OCI-LY1 (cell line): ENCODE results near the gene VPS37D.

ENCODE experiments used
- H2AFZ ChIP-seq: fragments of 200-600 bp; sonication (generic), shearing (Covaris generic); 2 replicates; pipeline ENCODE4 v1.6.0; 2014; ENCODE audit warnings: antibody characterized with exemption, mild to moderate bottlenecking, low read length
- H3F3A ChIP-seq: fragments of 200-600 bp; sonication (generic), shearing (Covaris generic); 2 replicates; pipeline ENCODE4 v1.6.0; 2014; ENCODE audit warnings: mild to moderate bottlenecking, antibody characterized with exemption, low read length, moderate library complexity; ENCODE audit not compliant: insufficient read depth
- H3K27ac ChIP-seq: fragments of 200-600 bp; sonication (generic); 2 replicates; pipeline ENCODE4 v1.5.1; 2014; ENCODE audit warnings: low read length, mixed run types, mild to moderate bottlenecking, low read depth; ENCODE audit not compliant: poor library complexity, severe bottlenecking
- H3K27me3 ChIP-seq: fragments of 200-600 bp; sonication (generic); 2 replicates; pipeline ENCODE4 v1.6.0; 2014; ENCODE audit warnings: antibody characterized with exemption, mild to moderate bottlenecking, low read length, moderate library complexity; ENCODE audit not compliant: insufficient read depth
- H3K36me3 ChIP-seq: fragments of 200-600 bp; sonication (generic); 2 replicates; pipeline ENCODE4 v1.6.1; 2014; ENCODE audit warnings: mild to moderate bottlenecking, antibody characterized with exemption, low read length, moderate library complexity, mixed read lengths; ENCODE audit not compliant: insufficient read depth
- H3K4me1 ChIP-seq: fragments of 200-600 bp; sonication (generic); 2 replicates; pipeline ENCODE4 v1.5.1; 2014; ENCODE audit warnings: mild to moderate bottlenecking, low read length, moderate library complexity; ENCODE audit not compliant: insufficient read depth, severe bottlenecking
- H3K4me2 ChIP-seq: fragments of 200-600 bp; sonication (generic), shearing (Covaris generic); 2 replicates; pipeline ENCODE4 v1.6.1; 2014; ENCODE audit warnings: low read length
- H3K4me3 ChIP-seq: fragments of 200-600 bp; sonication (generic); 2 replicates; pipeline ENCODE4 v1.5.1; 2014; ENCODE audit warnings: low read length, low read depth, mild to moderate bottlenecking, mixed read lengths; ENCODE audit not compliant: poor library complexity, severe bottlenecking
- H3K79me2 ChIP-seq: fragments of 200-600 bp; shearing (Covaris generic); 2 replicates; pipeline ENCODE4 v1.6.1; 2016; ENCODE audit warnings: mixed run types, low read length, mixed read lengths; ENCODE audit not compliant: insufficient read depth
- H3K9ac ChIP-seq: fragments of 200-600 bp; sonication (generic), shearing (Covaris generic); 2 replicates; pipeline ENCODE4 v1.6.1; 2014; ENCODE audit warnings: mild to moderate bottlenecking, low read length, mixed read lengths
- H3K9me2 ChIP-seq: fragments of 200-600 bp; sonication (generic), shearing (Covaris generic); 2 replicates; pipeline ENCODE4 v1.6.1; 2014; ENCODE audit warnings: low read depth, mild to moderate bottlenecking, low read length, mixed read lengths
- H3K9me3 ChIP-seq: fragments of 200-600 bp; shearing (Covaris generic); 2 replicates; pipeline ENCODE4 v1.6.1; 2014; ENCODE audit warnings: low read length, mixed read lengths
- H4K20me1 ChIP-seq: fragments of 200-600 bp; sonication (generic), shearing (Covaris generic); 2 replicates; pipeline ENCODE4 v1.6.0; 2016; ENCODE audit warnings: mild to moderate bottlenecking, low read length; ENCODE audit not compliant: insufficient read depth
- EZH2 ChIP-seq: fragments of 200-600 bp; sonication (generic), shearing (Covaris generic); IDR thresholded peaks from 2 replicates; pipeline ENCODE4 v1.8.0; 2017; ENCODE audit warnings: borderline replicate concordance, mixed run types, mild to moderate bottlenecking, antibody characterized with exemption, low read length, moderate library complexity, mixed read lengths
- TF ChIP-seq, protein P1 (sequence below): fragments of 200-600 bp; sonication (generic), shearing (Covaris generic); IDR thresholded peaks from 2 replicates; pipeline ENCODE4 v1.5.1; 2017; ENCODE audit warnings: mild to moderate bottlenecking, antibody characterized with exemption, low read length, moderate library complexity, mixed read lengths

The VPS37D gene

DNA sequence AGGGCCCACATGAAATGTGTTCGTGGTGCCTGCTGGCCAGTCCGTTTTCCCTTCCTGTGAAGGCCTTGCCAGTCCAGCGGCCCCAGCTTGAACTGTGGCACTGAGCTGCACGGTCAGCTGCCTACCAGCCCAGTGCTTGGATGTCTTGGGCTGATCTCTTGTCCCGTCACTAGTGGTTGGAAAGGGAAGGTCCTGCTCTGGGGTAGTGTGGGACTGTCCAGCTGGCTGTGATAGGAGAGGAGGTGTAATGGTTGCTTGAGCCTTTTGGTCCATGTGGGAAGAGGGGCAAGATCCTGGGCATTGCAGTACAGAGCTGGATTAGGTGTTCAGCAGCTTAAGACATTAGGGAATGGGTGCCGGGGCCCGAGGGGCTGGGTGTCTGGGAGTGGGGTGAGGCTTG is 30.8 kb downstream of the VPS37D start:
- Histone ChIP-seq H3K4me1 (peaks cover under 1% of the 10 kb centered on the region), H3K79me2 (no peaks in the 10 kb centered on the region), H3K36me3 (peaks cover 63% of the 10 kb centered on the region), H3K9ac (no peak overlapping the region), H3K4me2 (no peak overlapping the region), H3K9me2 (no peaks in the 10 kb centered on the region), H3K27ac (no peak overlapping the region), H3K27me3 (no peaks in the 10 kb centered on the region), H3K4me3 (no peak overlapping the region), H4K20me1 (no peaks in the 10 kb centered on the region), H3F3A (no peaks in the 10 kb centered on the region), H3K9me3 (no peaks in the 10 kb centered on the region), H2AFZ (no peak overlapping the region)
- TF ChIP-seq EZH2 = no peak
- TF ChIP-seq, protein P1, sequence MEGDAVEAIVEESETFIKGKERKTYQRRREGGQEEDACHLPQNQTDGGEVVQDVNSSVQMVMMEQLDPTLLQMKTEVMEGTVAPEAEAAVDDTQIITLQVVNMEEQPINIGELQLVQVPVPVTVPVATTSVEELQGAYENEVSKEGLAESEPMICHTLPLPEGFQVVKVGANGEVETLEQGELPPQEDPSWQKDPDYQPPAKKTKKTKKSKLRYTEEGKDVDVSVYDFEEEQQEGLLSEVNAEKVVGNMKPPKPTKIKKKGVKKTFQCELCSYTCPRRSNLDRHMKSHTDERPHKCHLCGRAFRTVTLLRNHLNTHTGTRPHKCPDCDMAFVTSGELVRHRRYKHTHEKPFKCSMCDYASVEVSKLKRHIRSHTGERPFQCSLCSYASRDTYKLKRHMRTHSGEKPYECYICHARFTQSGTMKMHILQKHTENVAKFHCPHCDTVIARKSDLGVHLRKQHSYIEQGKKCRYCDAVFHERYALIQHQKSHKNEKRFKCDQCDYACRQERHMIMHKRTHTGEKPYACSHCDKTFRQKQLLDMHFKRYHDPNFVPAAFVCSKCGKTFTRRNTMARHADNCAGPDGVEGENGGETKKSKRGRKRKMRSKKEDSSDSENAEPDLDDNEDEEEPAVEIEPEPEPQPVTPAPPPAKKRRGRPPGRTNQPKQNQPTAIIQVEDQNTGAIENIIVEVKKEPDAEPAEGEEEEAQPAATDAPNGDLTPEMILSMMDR = no peak

DNA sequence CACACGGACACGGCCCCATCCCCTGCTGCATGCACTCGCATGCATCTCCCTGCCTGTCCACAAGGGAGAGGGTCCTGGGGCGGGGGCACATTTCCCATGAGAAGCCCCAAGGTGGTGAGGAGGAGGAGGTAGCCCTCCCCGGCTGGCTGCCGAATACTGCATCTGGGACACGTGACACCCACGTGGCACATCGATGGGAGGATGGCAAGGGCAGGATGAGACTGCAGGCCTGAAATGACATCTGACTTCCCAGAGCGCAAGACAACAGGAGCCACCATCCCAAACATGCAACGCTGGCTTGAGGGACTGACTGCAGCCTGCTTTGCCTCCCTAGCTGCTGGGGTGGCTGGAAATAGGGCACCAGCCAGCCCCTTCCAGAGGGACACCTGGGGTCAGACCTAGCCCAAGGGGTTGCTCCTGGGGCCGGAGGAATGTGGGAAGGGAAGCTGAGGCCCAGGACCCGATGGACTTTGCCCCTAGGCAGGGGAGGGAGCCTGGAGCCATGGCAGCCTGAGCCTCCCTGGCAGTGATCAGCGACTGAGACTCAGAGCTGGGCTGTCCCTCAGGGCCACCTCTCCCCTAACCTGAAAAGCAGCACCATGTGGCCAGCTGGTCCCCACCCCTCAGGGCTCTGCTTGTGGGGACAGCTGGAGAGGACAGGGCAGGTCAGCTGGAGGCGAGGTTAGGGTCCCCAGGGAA is 31.9 kb downstream of the VPS37D start:
- Histone ChIP-seq H3F3A (no peaks in the 10 kb centered on the region), H3K27ac (no peak overlapping the region), H3K79me2 (no peaks in the 10 kb centered on the region), H4K20me1 (no peaks in the 10 kb centered on the region), H3K4me1 (peaks cover 3% of the 10 kb centered on the region), H3K27me3 (peaks cover under 1% of the 10 kb centered on the region; the same call in 1 of the 2 replicates), H3K9me2 (no peaks in the 10 kb centered on the region), H3K36me3 (peaks cover 52% of the 10 kb centered on the region), H2AFZ (no peak overlapping the region), H3K4me3 (no peak overlapping the region), H3K9ac (no peak overlapping the region), H3K4me2 (no peak overlapping the region), H3K9me3 (no peaks in the 10 kb centered on the region)
- TF ChIP-seq EZH2 = no peak
- TF ChIP-seq, protein P1 = no peak

DNA sequence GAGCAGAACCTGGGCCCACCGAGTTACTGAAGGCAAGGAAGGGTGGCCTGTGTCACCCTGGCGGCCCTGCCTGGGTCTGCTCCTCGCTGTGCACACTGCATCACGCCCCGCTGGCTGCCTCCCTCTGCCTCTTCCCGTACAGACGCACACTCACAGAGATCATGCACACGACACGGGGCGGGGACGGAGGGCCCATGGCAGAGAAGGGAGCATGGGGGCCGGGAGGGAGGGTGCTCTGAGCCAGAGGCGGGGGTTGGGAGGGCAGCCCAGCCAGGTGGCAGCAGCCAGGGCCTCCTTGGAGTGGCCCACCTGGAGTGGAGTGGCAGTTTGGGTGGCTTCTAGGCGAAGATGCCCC is 32.4 kb downstream of the VPS37D start:
- Histone ChIP-seq H3K4me3 (no peak overlapping the region), H3K9me3 (no peaks in the 10 kb centered on the region), H2AFZ (no peak overlapping the region), H4K20me1 (no peaks in the 10 kb centered on the region), H3K27me3 (peaks cover 6% of the 10 kb centered on the region; the same call in 1 of the 2 replicates), H3K4me2 (no peak overlapping the region), H3F3A (no peaks in the 10 kb centered on the region), H3K36me3 (peaks cover 47% of the 10 kb centered on the region), H3K27ac (no peak overlapping the region), H3K9me2 (no peaks in the 10 kb centered on the region), H3K9ac (no peak overlapping the region), H3K4me1 (peaks cover 3% of the 10 kb centered on the region), H3K79me2 (no peaks in the 10 kb centered on the region)
- TF ChIP-seq, protein P1 = no peak
- TF ChIP-seq EZH2 = no peak
